GM23338 (cell line): ENCODE measurements around the gene ITIH4. TPM values are rescaled to one million over a fixed set of nuclear protein-coding genes. Genes with fewer than 3 reads are reported as not detected.
A peak's percentile ranks its signal among the peaks of the same experiment; 100 is the strongest.

Experiments used
- ATAC-seq: fragments of 200-7000 bp; cut with Tn5 transposase; 3 replicates; pipeline ENCODE4 v1.9.1; 2020
- DNase-seq: peaks from one replicate; pipeline ENCODE4 v3.0.0-alpha.2; 2015; ENCODE audit warnings: low spot score
- H2AFZ ChIP-seq: fragments of 200-600 bp; sonication (generic); 2 replicates; pipeline ENCODE4 v1.8.0; 2016; ENCODE audit warnings: antibody characterized with exemption, mild to moderate bottlenecking, moderate library complexity
- H3F3A ChIP-seq: fragments of 200-600 bp; sonication (generic); replicated peaks from 2 replicates; pipeline ENCODE4 v1.8.0; 2017; ENCODE audit warnings: antibody characterized with exemption, mixed run types, low read depth
- H3K27ac ChIP-seq: fragments of 200-600 bp; sonication (generic); 2 replicates; pipeline ENCODE4 v1.6.1; 2016; ENCODE audit warnings: low read depth
- H3K27me3 ChIP-seq: fragments of 200-600 bp; sonication (generic); 2 replicates; pipeline ENCODE4 v1.8.0; 2016; ENCODE audit warnings: mild to moderate bottlenecking, mixed run types, moderate library complexity; ENCODE audit not compliant: insufficient read depth
- H3K36me3 ChIP-seq: fragments of 200-600 bp; sonication (generic); 2 replicates; pipeline ENCODE4 v1.8.0; 2016; ENCODE audit warnings: mild to moderate bottlenecking; ENCODE audit not compliant: insufficient read depth
- H3K4me1 ChIP-seq: fragments of 200-600 bp; sonication (generic); 2 replicates; pipeline ENCODE4 v1.8.0; 2016; ENCODE audit warnings: mild to moderate bottlenecking, moderate library complexity; ENCODE audit not compliant: insufficient read depth
- H3K4me2 ChIP-seq: fragments of 200-600 bp; sonication (generic); 2 replicates; pipeline ENCODE4 v1.7.1; 2017; ENCODE audit warnings: mixed run types
- H3K4me3 ChIP-seq: fragments of 200-600 bp; sonication (generic); 2 replicates; pipeline ENCODE4 v1.6.1; 2016; ENCODE audit warnings: mixed run types
- H3K79me2 ChIP-seq: fragments of 200-600 bp; sonication (generic); replicated peaks from 2 replicates; pipeline ENCODE4 v1.8.0; 2017; ENCODE audit warnings: mild to moderate bottlenecking; ENCODE audit not compliant: insufficient read depth
- H3K9me2 ChIP-seq: fragments of 200-600 bp; sonication (generic); 2 replicates; pipeline ENCODE4 v1.8.0; 2017; ENCODE audit not compliant: insufficient read depth
- H4K20me1 ChIP-seq: fragments of 200-600 bp; sonication (generic); replicated peaks from 2 replicates; pipeline ENCODE4 v1.8.0; 2017; ENCODE audit warnings: mild to moderate bottlenecking; ENCODE audit not compliant: insufficient read depth
- H3K27ac Mint-ChIP-seq: 2 replicates; pipeline ENCODE4 v1.8.0; 2020; ENCODE audit warnings: inconsistent platforms, mild to moderate bottlenecking, moderate library complexity, mixed read lengths
- H3K27me3 Mint-ChIP-seq: 3 replicates; pipeline ENCODE4 v1.8.0; 2022; ENCODE audit warnings: low read depth, mild to moderate bottlenecking, moderate library complexity, mixed read lengths, inconsistent platforms; ENCODE audit not compliant: insufficient read depth, poor library complexity
- H3K36me3 Mint-ChIP-seq: 3 replicates; pipeline ENCODE4 v1.8.0; 2021; ENCODE audit warnings: low read depth, mild to moderate bottlenecking, inconsistent platforms, moderate library complexity, mixed read lengths
- H3K4me1 Mint-ChIP-seq: 3 replicates; pipeline ENCODE4 v1.8.0; 2020; ENCODE audit warnings: mild to moderate bottlenecking, inconsistent platforms, mixed read lengths
- H3K4me3 Mint-ChIP-seq: 3 replicates; pipeline ENCODE4 v1.8.0; 2021; ENCODE audit warnings: moderate library complexity, mild to moderate bottlenecking, inconsistent platforms, mixed read lengths
- H3K9me3 Mint-ChIP-seq: 3 replicates; pipeline ENCODE4 v1.8.0; 2020; ENCODE audit warnings: moderate library complexity, mild to moderate bottlenecking, inconsistent platforms, mixed read lengths
- CTCF ChIP-seq, 2 experiments: fragments of 200-600 bp in 1 of 2; sonication (generic) in 1 of 2; conservative IDR thresholded peaks; 2 replicates each; pipeline versions ENCODE4 v1.5.1 to v1.6.1; 2016 to 2017; ENCODE audit warnings: antibody characterized with exemption in 2 of 2, low read depth in 2 of 2, mild to moderate bottlenecking in 2 of 2, moderate library complexity in 1 of 2
- POLR2AphosphoS5 ChIP-seq: IDR thresholded peaks from 2 replicates; pipeline ENCODE4 v1.6.1; 2016; ENCODE audit warnings: antibody characterized with exemption, low read depth
- ZNF114 ChIP-seq: fragments of 250-450 bp; sonication (Bioruptor Pico); IDR thresholded peaks from 2 replicates; pipeline ENCODE4 v1.5.0; 2020; ENCODE audit warnings: mild to moderate bottlenecking, moderate library complexity
- ZNF331 ChIP-seq: fragments of 250-450 bp; sonication (Bioruptor Pico); IDR thresholded peaks from 2 replicates; pipeline ENCODE4 v1.5.0; 2020; ENCODE audit warnings: low read depth, mild to moderate bottlenecking, moderate library complexity
- polyA plus RNA-seq: library from polyadenylated mRNA; unstranded; fragments of >200 nt; fragmentation: Nextera tagmentation; extraction: Ambion mirVana; gene quantifications from 2 replicates; pipeline ENCODE4 v1.2.1, GENCODE V29; 2016
- total RNA-seq: library from RNA; depleted of rRNA; stranded (reverse); fragments of >200 nt; shearing (Covaris generic); gene quantifications from 2 replicates; pipeline ENCODE4 v1.2.3, GENCODE V29; 2014
- TF ChIP-seq, protein P1 (sequence below): fragments of 250-450 bp; sonication (Bioruptor Pico); IDR thresholded peaks from 2 replicates; pipeline ENCODE4 v1.5.0; 2020; ENCODE audit warnings: mild to moderate bottlenecking, moderate library complexity

The ITIH4 gene
- total and polyA plus RNA-seq, 2 experiments from 2014 or later = 0.82 to 1.4 TPM

GRCh38 chr3:52874864-52875587, 44.6 kb upstream of the ITIH4 start:
- peaks cover 30% of the 10 kb centered on the region for H3K4me1 Mint-ChIP-seq
- no peaks in the 10 kb centered on the region for H3K27me3 Mint-ChIP-seq
- Histone ChIP-seq H3K4me2 (0 out of 2 replicates have a peak overlapping the region, but pooled peaks have one; percentile 38), H4K20me1 (no peaks in the 10 kb centered on the region; the same call in none of the 2 replicates), H3K79me2 (peaks cover 26% of the 10 kb centered on the region), H2AFZ (no peak overlapping the region), H3K27me3 (no peaks in the 10 kb centered on the region), H3K27ac (no peak overlapping the region), H3F3A (no peaks in the 10 kb centered on the region), H3K4me1 (peaks cover 7% of the 10 kb centered on the region), H3K4me3 (no peak overlapping the region), H3K9me2 (no peaks in the 10 kb centered on the region), H3K36me3 (no peaks in the 10 kb centered on the region)
- H3K36me3 Mint-ChIP-seq = no peaks in the 10 kb centered on the region
- no peak overlapping the region for H3K4me3 Mint-ChIP-seq
- DNase-seq (no peak), ATAC-seq (0 out of 3 replicates have a peak, but pooled peaks have one; percentile 13)
- no peak for TF ChIP-seq ZNF331 (CRISPR knock-in tag)
- TF ChIP-seq, protein P1, sequence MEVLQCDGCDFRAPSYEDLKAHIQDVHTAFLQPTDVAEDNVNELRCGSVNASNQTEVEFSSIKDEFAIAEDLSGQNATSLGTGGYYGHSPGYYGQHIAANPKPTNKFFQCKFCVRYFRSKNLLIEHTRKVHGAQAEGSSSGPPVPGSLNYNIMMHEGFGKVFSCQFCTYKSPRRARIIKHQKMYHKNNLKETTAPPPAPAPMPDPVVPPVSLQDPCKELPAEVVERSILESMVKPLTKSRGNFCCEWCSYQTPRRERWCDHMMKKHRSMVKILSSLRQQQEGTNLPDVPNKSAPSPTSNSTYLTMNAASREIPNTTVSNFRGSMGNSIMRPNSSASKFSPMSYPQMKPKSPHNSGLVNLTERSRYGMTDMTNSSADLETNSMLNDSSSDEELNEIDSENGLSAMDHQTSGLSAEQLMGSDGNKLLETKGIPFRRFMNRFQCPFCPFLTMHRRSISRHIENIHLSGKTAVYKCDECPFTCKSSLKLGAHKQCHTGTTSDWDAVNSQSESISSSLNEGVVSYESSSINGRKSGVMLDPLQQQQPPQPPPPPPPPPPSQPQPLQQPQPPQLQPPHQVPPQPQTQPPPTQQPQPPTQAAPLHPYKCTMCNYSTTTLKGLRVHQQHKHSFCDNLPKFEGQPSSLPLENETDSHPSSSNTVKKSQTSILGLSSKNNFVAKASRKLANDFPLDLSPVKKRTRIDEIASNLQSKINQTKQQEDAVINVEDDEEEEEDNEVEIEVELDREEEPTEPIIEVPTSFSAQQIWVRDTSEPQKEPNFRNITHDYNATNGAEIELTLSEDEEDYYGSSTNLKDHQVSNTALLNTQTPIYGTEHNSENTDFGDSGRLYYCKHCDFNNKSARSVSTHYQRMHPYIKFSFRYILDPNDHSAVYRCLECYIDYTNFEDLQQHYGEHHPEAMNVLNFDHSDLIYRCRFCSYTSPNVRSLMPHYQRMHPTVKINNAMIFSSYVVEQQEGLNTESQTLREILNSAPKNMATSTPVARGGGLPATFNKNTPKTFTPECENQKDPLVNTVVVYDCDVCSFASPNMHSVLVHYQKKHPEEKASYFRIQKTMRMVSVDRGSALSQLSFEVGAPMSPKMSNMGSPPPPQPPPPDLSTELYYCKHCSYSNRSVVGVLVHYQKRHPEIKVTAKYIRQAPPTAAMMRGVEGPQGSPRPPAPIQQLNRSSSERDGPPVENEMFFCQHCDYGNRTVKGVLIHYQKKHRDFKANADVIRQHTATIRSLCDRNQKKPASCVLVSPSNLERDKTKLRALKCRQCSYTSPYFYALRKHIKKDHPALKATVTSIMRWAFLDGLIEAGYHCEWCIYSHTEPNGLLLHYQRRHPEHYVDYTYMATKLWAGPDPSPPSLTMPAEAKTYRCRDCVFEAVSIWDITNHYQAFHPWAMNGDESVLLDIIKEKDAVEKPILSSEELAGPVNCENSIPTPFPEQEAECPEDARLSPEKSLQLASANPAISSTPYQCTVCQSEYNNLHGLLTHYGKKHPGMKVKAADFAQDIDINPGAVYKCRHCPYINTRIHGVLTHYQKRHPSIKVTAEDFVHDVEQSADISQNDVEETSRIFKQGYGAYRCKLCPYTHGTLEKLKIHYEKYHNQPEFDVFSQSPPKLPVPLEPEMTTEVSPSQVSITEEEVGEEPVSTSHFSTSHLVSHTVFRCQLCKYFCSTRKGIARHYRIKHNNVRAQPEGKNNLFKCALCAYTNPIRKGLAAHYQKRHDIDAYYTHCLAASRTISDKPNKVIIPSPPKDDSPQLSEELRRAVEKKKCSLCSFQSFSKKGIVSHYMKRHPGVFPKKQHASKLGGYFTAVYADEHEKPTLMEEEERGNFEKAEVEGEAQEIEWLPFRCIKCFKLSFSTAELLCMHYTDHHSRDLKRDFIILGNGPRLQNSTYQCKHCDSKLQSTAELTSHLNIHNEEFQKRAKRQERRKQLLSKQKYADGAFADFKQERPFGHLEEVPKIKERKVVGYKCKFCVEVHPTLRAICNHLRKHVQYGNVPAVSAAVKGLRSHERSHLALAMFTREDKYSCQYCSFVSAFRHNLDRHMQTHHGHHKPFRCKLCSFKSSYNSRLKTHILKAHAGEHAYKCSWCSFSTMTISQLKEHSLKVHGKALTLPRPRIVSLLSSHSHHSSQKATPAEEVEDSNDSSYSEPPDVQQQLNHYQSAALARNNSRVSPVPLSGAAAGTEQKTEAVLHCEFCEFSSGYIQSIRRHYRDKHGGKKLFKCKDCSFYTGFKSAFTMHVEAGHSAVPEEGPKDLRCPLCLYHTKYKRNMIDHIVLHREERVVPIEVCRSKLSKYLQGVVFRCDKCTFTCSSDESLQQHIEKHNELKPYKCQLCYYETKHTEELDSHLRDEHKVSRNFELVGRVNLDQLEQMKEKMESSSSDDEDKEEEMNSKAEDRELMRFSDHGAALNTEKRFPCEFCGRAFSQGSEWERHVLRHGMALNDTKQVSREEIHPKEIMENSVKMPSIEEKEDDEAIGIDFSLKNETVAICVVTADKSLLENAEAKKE (CRISPR knock-in tag) = no peak
- TF ChIP-seq CTCF (conservative IDR thresholded peaks at IDR 0.05; ENCODE audit: low read depth in 2 of 2) = 0 out of 4 replicates have a peak, but pooled peaks of 1 of the 2 experiments have one; percentile 14
- TF ChIP-seq POLR2AphosphoS5 = no peak
- no peak for TF ChIP-seq ZNF114 (CRISPR knock-in tag)
- H3K9me3 Mint-ChIP-seq = no peaks in the 10 kb centered on the region
- H3K27ac Mint-ChIP-seq = no peak overlapping the region
